A549 (cell line): ENCODE results near the gene LSM14B. TPM values are rescaled to one million over a fixed set of nuclear protein-coding genes. Genes with fewer than 3 reads are reported as not detected.

Experiments used
- ATAC-seq, 2 experiments: fragments of 200-7000 bp in 1 of 2; fragments of >200 bp in 1 of 2; cut with Nextera tagmentation in 1 of 2; cut with Tn5 transposase in 1 of 2; 3 replicates each; pipeline versions ENCODE4 v1.8.0 to v1.9.1; 2018 to 2020; ENCODE audit warnings: mild to moderate bottlenecking in 1 of 2, moderate library complexity in 1 of 2
- CTCF ChIA-PET: fragments of 300-600 bp; sonication (Branson Sonifier 250); formaldehyde crosslinking; extraction: SDS; loops from one replicate; lab custom pipeline; 2021; ENCODE audit warnings: antibody characterized with exemption, inconsistent platforms; lab: Yijun Ruan, JAX
- POLR2A ChIA-PET: fragments of 350-600 bp; formaldehyde crosslinking; extraction: SDS; loops from one replicate; lab custom pipeline; 2021; ENCODE audit warnings: antibody characterized with exemption, inconsistent platforms; lab: Yijun Ruan, JAX
- DNase-seq, 2 experiments: peaks; one replicate each; pipeline versions ENCODE4 v3.0.0 to v3.0.0-alpha.2; 2011 to 2016; ENCODE audit warnings: low read depth in 1 of 2, low spot score in 1 of 2
- FAIRE-seq: peaks from 2 replicates; lab custom pipeline; 2011; peaks lifted over from hg19 to GRCh38; lab: Jason Lieb, UNC
- H3K27ac ChIP-seq, 2 experiments: fragments of >200 bp; sonication (Bioruptor Twin); formaldehyde crosslinking; 3 replicates each; pipeline ENCODE4 v1.5.1; 2016 to 2017
- H3K4me1 ChIP-seq: fragments of >200 bp; sonication (Bioruptor Twin); formaldehyde crosslinking; 3 replicates; pipeline ENCODE4 v1.6.1; 2016
- H3K4me2 ChIP-seq: fragments of >200 bp; sonication (Bioruptor Twin); formaldehyde crosslinking; 3 replicates; pipeline ENCODE4 v1.6.1; 2016
- H3K4me3 ChIP-seq: fragments of >200 bp; sonication (Bioruptor Twin); formaldehyde crosslinking; 3 replicates; pipeline ENCODE4 v1.5.1; 2016
- H3K9me3 ChIP-seq: fragments of >200 bp; sonication (Bioruptor Twin); formaldehyde crosslinking; 3 replicates; pipeline ENCODE4 v1.6.1; 2016
- BCL3 ChIP-seq: fragments of >200 bp; sonication (Bioruptor Twin); formaldehyde crosslinking; IDR thresholded peaks from 3 replicates; pipeline ENCODE4 v1.6.1; 2016
- BHLHE40 ChIP-seq: IDR thresholded peaks from 2 replicates; pipeline ENCODE4 v1.6.1; 2012; ENCODE audit warnings: low read depth, low read length, inconsistent platforms
- CBX8 ChIP-seq: fragments of 200-600 bp; sonication (generic); IDR thresholded peaks from 2 replicates; pipeline ENCODE4 v1.6.1; 2016
- E2F6 ChIP-seq: IDR thresholded peaks from 2 replicates; pipeline ENCODE4 v1.6.1; 2012; ENCODE audit warnings: low read depth, borderline replicate concordance
- EHF ChIP-seq: fragments of 250-450 bp; sonication (Bioruptor Pico); IDR thresholded peaks from 2 replicates; pipeline ENCODE4 v1.5.0; 2020; ENCODE audit warnings: mild to moderate bottlenecking
- EHMT2 ChIP-seq: fragments of 200-600 bp; sonication (generic); IDR thresholded peaks from 2 replicates; pipeline ENCODE4 v1.6.1; 2016; ENCODE audit warnings: antibody characterized with exemption, low read depth, mild to moderate bottlenecking, moderate library complexity
- EP300 ChIP-seq, 2 experiments: fragments of >200 bp; sonication (Bioruptor Twin); formaldehyde crosslinking; IDR thresholded peaks; 2 replicates in 1 of 2; 3 replicates in 1 of 2; pipeline ENCODE4 v1.6.1; 2016 to 2017
- FOSB ChIP-seq: fragments of 250-450 bp; sonication (Bioruptor Pico); IDR thresholded peaks from 2 replicates; pipeline ENCODE4 v1.5.0; 2020; ENCODE audit warnings: mild to moderate bottlenecking, moderate library complexity
- FOSL2 ChIP-seq, 2 experiments: fragments of 450-650 bp in 1 of 2; fragments of >200 bp in 1 of 2; sonication (Bioruptor Twin) in 1 of 2; formaldehyde crosslinking; IDR thresholded peaks; 2 replicates each; pipeline versions ENCODE4 v1.5.0 to v1.6.1; 2016 to 2020; ENCODE audit warnings: mild to moderate bottlenecking in 1 of 2, moderate library complexity in 1 of 2
- FOXS1 ChIP-seq: fragments of 250-450 bp; sonication (Bioruptor Pico); IDR thresholded peaks from 2 replicates; pipeline ENCODE4 v1.5.0; 2020; ENCODE audit warnings: mild to moderate bottlenecking, moderate library complexity
- GATA3 ChIP-seq: IDR thresholded peaks from 2 replicates; pipeline ENCODE4 v1.6.1; 2012; ENCODE audit warnings: borderline replicate concordance
- HMGXB4 ChIP-seq: fragments of 250-450 bp; sonication (Bioruptor Pico); IDR thresholded peaks from 2 replicates; pipeline ENCODE4 v1.5.0; 2021; ENCODE audit warnings: mild to moderate bottlenecking, moderate library complexity, borderline replicate concordance
- HOXB5 ChIP-seq: fragments of 250-450 bp; sonication (Bioruptor Pico); IDR thresholded peaks from 2 replicates; pipeline ENCODE4 v1.5.0; 2020; ENCODE audit warnings: mild to moderate bottlenecking, moderate library complexity
- MAFK ChIP-seq: fragments of 450-650 bp; IDR thresholded peaks from 2 replicates; pipeline ENCODE4 v1.6.1; 2014; ENCODE audit not compliant: partially characterized antibody
- MAZ ChIP-seq: fragments of 150-350 bp; IDR thresholded peaks from 2 replicates; pipeline ENCODE4 v1.6.1; 2014; ENCODE audit warnings: antibody characterized with exemption, low read depth, low read length, borderline replicate concordance
- MYC ChIP-seq: IDR thresholded peaks from 2 replicates; pipeline ENCODE4 v1.6.1; 2012; ENCODE audit warnings: mild to moderate bottlenecking, inconsistent platforms, low read length, improper control_type of control experiment, borderline replicate concordance
- NPAS2 ChIP-seq: fragments of 250-450 bp; sonication (Bioruptor Pico); IDR thresholded peaks from 2 replicates; pipeline ENCODE4 v1.8.0; 2022; ENCODE audit warnings: mild to moderate bottlenecking, moderate library complexity, borderline replicate concordance
- PBX3 ChIP-seq: IDR thresholded peaks from 2 replicates; pipeline ENCODE4 v1.6.1; 2012
- POLR2A ChIP-seq: IDR thresholded peaks from 2 replicates; pipeline ENCODE4 v1.6.1; 2012; ENCODE audit warnings: mild to moderate bottlenecking, low read length
- POLR2AphosphoS2 ChIP-seq: conservative IDR thresholded peaks from 2 replicates; pipeline ENCODE4 v1.6.1; 2012; ENCODE audit warnings: low read length, improper control_type of control experiment, inconsistent platforms
- RARB ChIP-seq: fragments of 250-450 bp; sonication (Bioruptor Pico); IDR thresholded peaks from 2 replicates; pipeline ENCODE4 v1.8.0; 2021; ENCODE audit warnings: mild to moderate bottlenecking, moderate library complexity
- RFX5 ChIP-seq: fragments of 450-650 bp; IDR thresholded peaks from 2 replicates; pipeline ENCODE4 v1.7.1; 2014; ENCODE audit warnings: antibody characterized with exemption, mild to moderate bottlenecking, moderate library complexity
- SREBF2 ChIP-seq: fragments of 450-650 bp; IDR thresholded peaks from 2 replicates; pipeline ENCODE4 v1.6.1; 2014; ENCODE audit warnings: mild to moderate bottlenecking, moderate library complexity
- TFCP2L1 ChIP-seq: fragments of 250-450 bp; sonication (Bioruptor Pico); IDR thresholded peaks from 2 replicates; pipeline ENCODE4 v1.5.0; 2021; ENCODE audit warnings: mild to moderate bottlenecking
- TP53 ChIP-seq: fragments of 250-450 bp; sonication (Bioruptor Pico); IDR thresholded peaks from 2 replicates; pipeline ENCODE4 v1.5.0; 2021; ENCODE audit warnings: mild to moderate bottlenecking, moderate library complexity
- USF2 ChIP-seq: fragments of 450-650 bp; IDR thresholded peaks from 2 replicates; pipeline ENCODE4 v1.6.1; 2014; ENCODE audit warnings: antibody characterized with exemption
- ZSCAN20 ChIP-seq: fragments of 250-450 bp; sonication (Bioruptor Pico); IDR thresholded peaks from 2 replicates; pipeline ENCODE4 v1.8.0; 2022; ENCODE audit warnings: mild to moderate bottlenecking, moderate library complexity
- WGBS: methylation state at CpG from one replicate; pipeline ENCODE4 v1.1.6; 2017; ENCODE audit errors: missing lambda C conversion rate; 5-methylcytosine and 5-hydroxymethylcytosine counted together
- polyA plus RNA-seq, 4 experiments: library from polyadenylated mRNA; depleted of rRNA in 3 of 4; stranded (reverse); fragments of >200 nt; fragmentation: RNase III in 1 of 4; extraction: RNeasy Plus Mini Kit Qiagen cat#74134 plus additional on column Dnase treatment in 1 of 4; gene quantifications; 2 replicates in 3 of 4; 3 replicates in 1 of 4; pipeline ENCODE4 v1.2.3, GENCODE V29; 2011 to 2017

The LSM14B gene
- polyA plus RNA-seq, 2 of the 4 experiments (the other 2 are of a cell fraction) = 22.7 to 28.1 TPM

- Histone ChIP-seq H3K4me3 (no peak overlapping the region), H3K4me2 (no peak overlapping the region), H3K4me1 (no peaks in the 10 kb centered on the region), H3K9me3 (no peaks in the 10 kb centered on the region), H3K27ac (no peak overlapping the region)
- no peak for TF ChIP-seq BCL3
- no peak for TF ChIP-seq CBX8
- no peak for TF ChIP-seq TFCP2L1 (CRISPR knock-in tag)
- no peak for TF ChIP-seq PBX3
- TF ChIP-seq EHF (CRISPR knock-in tag) = no peak
- TF ChIP-seq POLR2A = no peak
- TF ChIP-seq RFX5 = no peak
- TF ChIP-seq BHLHE40 = no peak
- no peak for TF ChIP-seq TP53
- TF ChIP-seq FOSB = no peak
- no peak for TF ChIP-seq E2F6
- no peak for TF ChIP-seq EHMT2
- TF ChIP-seq POLR2AphosphoS2 = no peak
- TF ChIP-seq MAZ = no peak
- no peak for TF ChIP-seq ZSCAN20 (CRISPR knock-in tag)
- no peak for TF ChIP-seq GATA3
- TF ChIP-seq HOXB5 (CRISPR knock-in tag) = no peak
- ChIA-PET POLR2A (no interaction called here), CTCF (interaction anchor here (0.7 to 1.5 kb wide), 4 partner anchors 9 to 108 kb away, joined by 3 to 6 read pairs (median 4); no protein-coding TSS in a partner anchor)
- DNase-seq (no peak), ATAC-seq (no peak), FAIRE-seq (no peak)
- 88% methylated on average over 8 of the region's 8 CpGs for whole genome bisulfite sequencing
Observed at GRCh38 chr20:62171245-62171644, 49.0 kb downstream of the LSM14B start.

GRCh38 chr20:62172666-62173065 lies 50.4 kb downstream of the LSM14B start:
- CTCF ChIA-PET = interaction anchor here (0.5 to 1.5 kb wide), 4 partner anchors 15 to 618 kb away, joined by 3 to 6 read pairs (median 4); no protein-coding TSS in a partner anchor
- no peaks in the 10 kb centered on the region for H3K4me1 ChIP-seq
- 87% methylated on average over 11 of the region's 18 CpGs for WGBS
- ATAC-seq = no peak
- TF ChIP-seq MAZ (no peak), ZSCAN20 (CRISPR knock-in tag) (no peak), EP300 (IDR thresholded peaks at IDR 0.05) (no peak), SREBF2 (no peak), FOSL2 (IDR thresholded peaks at IDR 0.05) (no peak), FOSL2 (CRISPR knock-in tag; IDR thresholded peaks at IDR 0.05) (no peak), RARB (CRISPR knock-in tag) (no peak), E2F6 (no peak), MYC (no peak), TFCP2L1 (CRISPR knock-in tag) (no peak), HMGXB4 (CRISPR knock-in tag) (no peak), HOXB5 (CRISPR knock-in tag) (no peak), FOXS1 (CRISPR knock-in tag) (no peak), MAFK (no peak), USF2 (no peak), FOSB (no peak), NPAS2 (CRISPR knock-in tag) (no peak)
- TF ChIP-seq, all 56 proteins: peak for 0
- POLR2A ChIA-PET = no interaction called here
- no peak overlapping the region for H3K4me2 ChIP-seq
- DNase-seq = no peak
- FAIRE-seq = no peak
- H3K27ac ChIP-seq = no peak overlapping the region
- H3K4me3 ChIP-seq = no peak overlapping the region
- H3K9me3 ChIP-seq = no peaks in the 10 kb centered on the region
